ENCODE measurements around the gene PLA2G10.

- TF ChIP-seq CTCF (IDR thresholded peaks at IDR 0.05), result no peak
- TF ChIP-seq TCF7 (CRISPR knock-in tag; IDR thresholded peaks at IDR 0.05; ENCODE audit: low read depth), result no peak
- TF ChIP-seq PREB (CRISPR knock-in tag; IDR thresholded peaks at IDR 0.05; ENCODE audit: borderline replicate concordance), result no peak
- TF ChIP-seq ZNF232 (CRISPR knock-in tag; IDR thresholded peaks at IDR 0.05), result no peak
- no peak for TF ChIP-seq E2F1 (CRISPR knock-in tag; IDR thresholded peaks at IDR 0.05)
- TF ChIP-seq FOXK1 (CRISPR knock-in tag; IDR thresholded peaks at IDR 0.05), result no peak
- TF ChIP-seq HMGXB4 (CRISPR knock-in tag; IDR thresholded peaks at IDR 0.05), result no peak
- TF ChIP-seq ZSCAN18 (CRISPR knock-in tag; IDR thresholded peaks at IDR 0.05), result no peak
- no peak for TF ChIP-seq ETV6 (CRISPR knock-in tag; IDR thresholded peaks at IDR 0.05)
- TF ChIP-seq STAT6 (CRISPR knock-in tag; conservative IDR thresholded peaks at IDR 0.05; ENCODE audit: low read depth), result no peak
- no peak for TF ChIP-seq CREB1 (CRISPR knock-in tag; IDR thresholded peaks at IDR 0.05)
- no peak for TF ChIP-seq PRDM15 (CRISPR knock-in tag; IDR thresholded peaks at IDR 0.05)
- no peak for TF ChIP-seq ATF6 (CRISPR knock-in tag; IDR thresholded peaks at IDR 0.05)
These were observed 25.4 kb downstream of the PLA2G10 start for GRCh38 chr16:14668556-14669223.
